Measurements from ENCODE around the gene THSD7A.

THSD7A gene, protein sequence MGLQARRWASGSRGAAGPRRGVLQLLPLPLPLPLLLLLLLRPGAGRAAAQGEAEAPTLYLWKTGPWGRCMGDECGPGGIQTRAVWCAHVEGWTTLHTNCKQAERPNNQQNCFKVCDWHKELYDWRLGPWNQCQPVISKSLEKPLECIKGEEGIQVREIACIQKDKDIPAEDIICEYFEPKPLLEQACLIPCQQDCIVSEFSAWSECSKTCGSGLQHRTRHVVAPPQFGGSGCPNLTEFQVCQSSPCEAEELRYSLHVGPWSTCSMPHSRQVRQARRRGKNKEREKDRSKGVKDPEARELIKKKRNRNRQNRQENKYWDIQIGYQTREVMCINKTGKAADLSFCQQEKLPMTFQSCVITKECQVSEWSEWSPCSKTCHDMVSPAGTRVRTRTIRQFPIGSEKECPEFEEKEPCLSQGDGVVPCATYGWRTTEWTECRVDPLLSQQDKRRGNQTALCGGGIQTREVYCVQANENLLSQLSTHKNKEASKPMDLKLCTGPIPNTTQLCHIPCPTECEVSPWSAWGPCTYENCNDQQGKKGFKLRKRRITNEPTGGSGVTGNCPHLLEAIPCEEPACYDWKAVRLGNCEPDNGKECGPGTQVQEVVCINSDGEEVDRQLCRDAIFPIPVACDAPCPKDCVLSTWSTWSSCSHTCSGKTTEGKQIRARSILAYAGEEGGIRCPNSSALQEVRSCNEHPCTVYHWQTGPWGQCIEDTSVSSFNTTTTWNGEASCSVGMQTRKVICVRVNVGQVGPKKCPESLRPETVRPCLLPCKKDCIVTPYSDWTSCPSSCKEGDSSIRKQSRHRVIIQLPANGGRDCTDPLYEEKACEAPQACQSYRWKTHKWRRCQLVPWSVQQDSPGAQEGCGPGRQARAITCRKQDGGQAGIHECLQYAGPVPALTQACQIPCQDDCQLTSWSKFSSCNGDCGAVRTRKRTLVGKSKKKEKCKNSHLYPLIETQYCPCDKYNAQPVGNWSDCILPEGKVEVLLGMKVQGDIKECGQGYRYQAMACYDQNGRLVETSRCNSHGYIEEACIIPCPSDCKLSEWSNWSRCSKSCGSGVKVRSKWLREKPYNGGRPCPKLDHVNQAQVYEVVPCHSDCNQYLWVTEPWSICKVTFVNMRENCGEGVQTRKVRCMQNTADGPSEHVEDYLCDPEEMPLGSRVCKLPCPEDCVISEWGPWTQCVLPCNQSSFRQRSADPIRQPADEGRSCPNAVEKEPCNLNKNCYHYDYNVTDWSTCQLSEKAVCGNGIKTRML (N-terminal part only)

GRCh38 chr7:11831736-11832495 lies at the start of gene THSD7A:
Gene THSD7A (minus strand): TSS chr7:11832198. CDS start chr7:11831946, 252 bp downstream.
- peak; percentile 76 for DNase-seq

DNA sequence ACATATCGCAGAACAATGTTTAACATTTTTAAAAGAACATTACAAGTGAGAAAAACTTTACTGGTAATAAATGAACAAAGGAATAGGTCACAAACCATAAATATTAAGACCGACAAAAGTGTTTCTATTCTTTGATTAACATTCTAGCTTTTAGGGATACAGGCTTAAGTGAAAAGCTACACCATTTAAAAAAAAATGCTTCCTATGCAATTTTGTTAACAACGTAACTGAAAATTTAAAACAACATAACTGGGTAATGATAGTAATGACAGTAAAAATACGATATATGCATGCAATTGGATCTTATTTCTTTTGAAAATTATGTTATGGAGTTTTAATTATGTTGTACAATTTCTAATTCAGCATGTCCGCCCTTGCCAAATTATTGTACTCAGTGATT lies 49.7 kb upstream of the THSD7A start:
- DNase-seq, result no peak

- no peak for DNase-seq
Measured at GRCh38 chr7:11875635-11876034, 43.6 kb upstream of the THSD7A start.

DNA sequence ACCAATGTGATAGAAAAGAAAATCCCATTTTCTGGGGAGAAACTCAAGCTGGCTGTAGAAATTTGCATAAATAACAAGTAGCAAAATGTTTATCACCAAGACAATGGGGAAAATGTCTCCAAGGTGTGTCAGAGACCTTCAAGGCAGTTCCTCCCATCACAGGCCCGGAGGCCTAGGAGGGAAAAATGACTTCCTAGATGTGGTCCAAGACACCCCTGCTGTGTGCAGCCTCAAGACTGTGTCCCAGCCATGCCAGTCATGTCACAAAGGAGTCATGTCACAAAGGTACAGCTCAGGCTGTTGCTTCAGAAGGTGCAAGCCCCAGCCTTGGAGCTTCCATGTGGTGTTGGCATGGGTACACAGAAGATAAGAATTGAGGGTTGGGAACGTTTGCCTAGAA lies 33.7 kb upstream of the THSD7A start:
- DNase-seq, result no peak

DNA sequence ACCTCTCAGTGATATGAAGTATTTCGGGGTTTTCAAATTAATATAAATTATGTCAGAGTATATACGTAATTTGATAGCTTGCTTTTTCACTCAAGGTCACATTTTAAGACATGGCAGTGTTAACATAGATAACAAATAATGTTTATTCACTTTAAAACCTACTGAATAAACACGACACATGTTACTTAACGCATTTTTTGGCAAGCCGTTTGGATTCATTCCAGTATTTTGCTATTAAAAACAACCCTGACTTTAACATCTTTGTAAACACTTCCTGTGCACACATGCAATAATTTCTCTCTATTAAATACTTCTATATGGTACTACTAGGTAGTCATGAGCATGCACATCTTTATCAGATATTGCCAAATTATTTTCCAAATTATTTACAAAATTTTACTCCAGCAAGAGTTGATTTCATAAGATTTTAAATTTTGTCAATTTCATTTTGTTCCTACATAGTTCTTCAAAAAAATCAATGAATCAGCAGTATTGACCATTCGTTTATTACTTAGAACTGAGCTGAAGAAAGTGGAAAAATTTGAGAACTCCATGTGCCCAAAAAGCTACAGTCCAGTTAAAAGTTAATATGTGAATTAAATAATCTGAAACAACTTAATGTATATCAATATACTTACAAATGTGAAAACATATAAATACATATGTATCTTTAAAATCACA lies 26.8 kb upstream of the THSD7A start:
- no peak for DNase-seq

GRCh38 chr7:11858026-11858425 lies 26.0 kb upstream of the THSD7A start:
- DNase-seq, result no peak

- DNase-seq, result no peak
Measured at GRCh38 chr7:11848251-11848650, 16.3 kb upstream of the THSD7A start.

GRCh38 chr7:11847336-11847735 lies 15.3 kb upstream of the THSD7A start:
- DNase-seq, result no peak

- DNase-seq, result no peak
Measured at GRCh38 chr7:11846361-11846955, 14.5 kb upstream of the THSD7A start.

DNA sequence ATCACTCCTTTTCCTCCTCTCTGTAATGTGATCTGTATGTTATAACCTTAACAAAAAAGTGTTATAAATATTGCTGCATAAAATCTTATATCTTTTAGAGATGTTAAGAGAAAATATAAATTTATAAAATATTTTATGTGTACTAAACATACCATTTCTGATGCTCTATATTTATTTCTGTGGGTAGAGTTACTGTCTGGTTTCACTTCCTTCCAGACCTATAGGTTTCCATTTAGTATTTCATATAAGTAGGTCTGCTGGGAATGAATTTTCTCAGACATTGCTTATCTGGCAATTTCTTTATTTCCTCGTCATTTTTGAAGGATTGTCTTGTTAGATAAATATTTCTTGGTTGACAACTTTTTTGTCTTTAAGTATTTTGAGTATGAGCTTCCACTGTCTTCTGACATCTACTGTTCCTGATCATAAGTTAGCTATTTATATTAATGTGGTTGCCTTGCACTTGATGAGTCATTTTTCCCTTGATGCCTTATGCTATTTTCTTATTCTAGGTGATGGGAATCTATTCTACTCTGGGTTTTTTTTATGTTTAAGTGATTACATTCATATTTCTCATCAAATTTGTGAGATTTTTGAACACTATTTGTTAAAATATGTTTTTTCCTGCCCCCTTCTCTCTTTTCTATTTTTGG lies 11.2 kb upstream of the THSD7A start:
- DNase-seq, result no peak

DNA sequence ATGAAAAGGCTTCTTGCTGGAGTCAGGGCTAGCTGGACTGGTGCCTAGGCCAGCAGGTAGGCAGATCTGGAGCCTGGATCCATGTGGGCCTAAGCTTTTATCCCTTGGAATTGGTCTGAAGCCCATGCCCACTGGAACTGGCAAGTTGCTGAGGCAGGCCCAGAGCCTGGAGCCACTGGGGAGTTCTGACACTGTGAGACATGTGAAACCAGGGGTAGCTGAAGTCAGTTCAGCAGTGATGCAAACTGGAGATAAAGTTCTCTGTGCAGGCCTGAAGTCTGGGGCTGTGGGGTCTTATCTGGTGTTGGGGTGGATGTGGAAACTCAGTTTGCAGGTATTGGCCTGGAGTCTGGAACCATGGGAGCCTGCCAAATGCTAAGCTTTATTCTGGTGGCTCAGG lies 9.7 kb upstream of the THSD7A start:
- no peak for DNase-seq

DNA sequence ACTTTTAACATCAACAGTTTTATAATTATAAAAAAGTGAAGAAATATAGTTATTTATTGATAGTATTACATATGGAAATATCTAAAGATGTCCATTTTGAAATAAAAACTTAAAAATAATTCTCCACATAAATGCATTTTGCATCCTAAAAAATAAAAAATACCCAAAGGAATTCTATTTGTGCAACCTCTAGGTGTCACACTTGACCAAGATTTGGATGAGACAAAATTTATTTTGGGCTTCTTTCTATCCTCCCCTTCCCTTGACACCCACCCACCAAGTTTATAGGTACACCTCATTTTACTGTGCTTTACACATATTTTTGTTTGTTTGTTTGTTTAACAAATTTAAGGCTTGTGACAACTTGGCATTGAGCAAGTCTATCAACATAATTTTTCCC lies 3.3 kb upstream of the THSD7A start:
- no peak for DNase-seq

DNA sequence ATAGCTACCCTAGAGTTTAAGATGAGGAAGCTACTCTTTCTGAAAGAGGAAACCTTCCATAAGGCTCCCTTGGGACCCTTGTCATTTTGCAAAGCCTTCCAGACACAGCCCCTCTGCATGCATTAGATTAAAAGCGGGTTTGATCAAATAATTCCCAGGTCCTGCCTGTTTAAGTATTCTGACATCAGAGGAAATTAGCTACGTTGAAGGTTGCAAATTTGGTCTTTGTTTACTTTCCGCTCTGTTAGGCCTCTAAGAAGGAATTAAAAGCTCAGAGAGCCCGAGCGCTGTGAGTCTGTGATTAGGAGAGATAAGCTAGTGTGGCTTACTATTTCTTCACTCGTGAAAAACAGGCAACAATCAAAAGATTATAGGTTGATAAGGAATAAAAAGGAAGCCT lies 1.4 kb upstream of the THSD7A start:
- DNase-seq, result no peak

DNA sequence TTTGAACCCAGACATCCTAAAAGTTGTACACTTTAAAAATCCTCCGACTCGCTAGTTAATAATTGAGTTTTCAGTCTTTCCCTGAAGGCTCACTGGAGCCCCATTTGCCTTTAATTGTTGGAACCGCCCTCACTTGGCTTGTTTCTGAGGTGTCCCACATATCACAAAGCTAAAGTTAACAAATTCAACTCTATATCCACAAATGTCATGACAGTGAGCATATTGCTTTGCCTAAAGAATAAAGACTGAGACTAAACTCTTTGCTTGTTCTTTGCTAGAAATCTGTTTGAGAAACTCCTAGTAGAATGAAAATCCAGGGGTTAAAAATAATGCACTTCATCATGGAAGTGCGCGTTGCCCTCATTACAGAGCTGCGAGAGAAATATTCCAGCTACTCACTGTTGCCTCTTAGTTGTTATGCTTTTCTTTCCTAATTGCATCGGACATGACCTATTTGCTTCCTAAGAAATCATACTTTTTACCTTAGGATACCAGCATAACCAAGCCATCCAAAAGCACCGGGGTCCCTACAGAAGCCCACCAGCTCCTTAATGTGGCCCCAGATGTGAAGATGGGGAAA lies 752 bp downstream of the THSD7A start:
- no peak for DNase-seq

- DNase-seq, result no peak
Measured at GRCh38 chr7:11830582-11831155, 1.3 kb downstream of the THSD7A start.

GRCh38 chr7:11829954-11830353 lies 2.0 kb downstream of the THSD7A start:
- no peak for DNase-seq

- DNase-seq, result no peak
Measured at GRCh38 chr7:11819947-11820346, 12.1 kb downstream of the THSD7A start.

GRCh38 chr7:11819271-11819670 lies 12.7 kb downstream of the THSD7A start:
- DNase-seq, result no peak

GRCh38 chr7:11818281-11818680 lies 13.7 kb downstream of the THSD7A start:
- no peak for DNase-seq

GRCh38 chr7:11817111-11817740 lies 14.8 kb downstream of the THSD7A start:
- no peak for DNase-seq

Data from right hindlimb (tissue), 1 donor.